Measurements from ENCODE around the gene ALPG. TPM values are rescaled to one million over a fixed set of nuclear protein-coding genes. Genes with fewer than 3 reads are reported as not detected.
"Not testable (repeated sequence)": the region's sequence is repeated elsewhere in the genome, so short reads cannot be mapped to it uniquely, and the experiment has no call there.

The ALPG gene
- total and polyA plus RNA-seq, 2 of the 13 experiments (the other 11 are each of a cell fraction or from before 2014, with no cell fraction given), result not detected

- DNase-seq (ENCODE audit: low spot score); BruUV-seq (replicated peaks): not testable (repeated sequence)
- 43% methylated on average over 7 of the region's 23 CpGs for WGBS (ENCODE audit: low lambda C conversion rate)
These were observed 40.2 kb upstream of the ALPG start for GRCh38 chr2:232366461-232366860.

GRCh38 chr2:232367016-232367415 is 39.6 kb upstream of the ALPG start:
- H3K27me3 ChIP-seq (ENCODE audit: control insufficient read depth in 1 of 2, insufficient read depth in 2 of 2, low read length in 2 of 2), result peaks cover 0 to 19% of the 10 kb centered on the region in 2 experiments; a peak in 3 of 5 replicates
- in situ Hi-C loops (cut with HindIII; ENCODE audit: extremely low pct_ligation_motif_present, low pct_unique_long_range_greater_than_20kb) (no loop called here), intact Hi-C loops (cut with micrococcal nuclease; ENCODE audit: unreplicated experiment) (no loop called here)
- no peaks in the 10 kb centered on the region for H3K9me3 ChIP-seq (ENCODE audit: low read length)
- FAIRE-seq (no peak), ATAC-seq (peak; percentile 3), DNase-seq (ENCODE audit: low spot score) (no peak)
- H3K9ac ChIP-seq (ENCODE audit: insufficient read depth, low read depth, low read length), result no peak overlapping the region
- H3K79me2 ChIP-seq (ENCODE audit: insufficient read depth, low read length), result no peaks in the 10 kb centered on the region
- ChIA-PET POLR2A (no interaction called here), CTCF (ENCODE audit: low intra/inter-chr PET ratio, low total read pairs) (no interaction called here)
- H3K4me1 ChIP-seq (ENCODE audit: insufficient read depth, low read length), result peaks cover 48% of the 10 kb centered on the region
- H3K4me2 ChIP-seq (ENCODE audit: low read depth, low read length), result peak overlapping the region; percentile 34; the same call in 1 of the 2 replicates
- WGBS (ENCODE audit: low lambda C conversion rate), result 27% methylated on average over 6 of the region's 7 CpGs
- H3K36me3 ChIP-seq (replicated peaks in 1 of 2; ENCODE audit: control insufficient read depth in 1 of 2, insufficient read depth in 2 of 2, low read length in 2 of 2), result no peaks in the 10 kb centered on the region
- peak overlapping the region in 1 of 3 experiments; percentile 22; a peak in 1 of 6 replicates for H3K4me3 ChIP-seq (replicated peaks in 1 of 3; ENCODE audit: insufficient read depth in 1 of 3, low read depth in 2 of 3, low read length in 3 of 3)
- H2AFZ ChIP-seq (ENCODE audit: low read length), result no peak overlapping the region
- H3K27ac ChIP-seq (ENCODE audit: extremely low read length, insufficient read depth, low read length), result no peak overlapping the region
- BruUV-seq (replicated peaks), result no TSS peak
- H4K20me1 ChIP-seq (ENCODE audit: insufficient read depth, low read length), result no peaks in the 10 kb centered on the region
- TF ChIP-seq CCDC6 (CRISPR knock-in tag; IDR thresholded peaks at IDR 0.05) (no peak), ZNF775 (CRISPR knock-in tag; IDR thresholded peaks at IDR 0.05; ENCODE audit: borderline replicate concordance) (no peak), ZNF496 (CRISPR knock-in tag; IDR thresholded peaks at IDR 0.05; ENCODE audit: insufficient replicate concordance) (no peak), FOXP1 (IDR thresholded peaks at IDR 0.05) (no peak), FOXP1 (CRISPR knock-in tag; IDR thresholded peaks at IDR 0.05) (0 out of 2 replicates have a peak, but pooled peaks have one; percentile 9), FOXA1 (IDR thresholded peaks at IDR 0.05) (no peak), FOXA1 (CRISPR knock-in tag; IDR thresholded peaks at IDR 0.05) (0 out of 2 replicates have a peak, but pooled peaks have one; percentile 40)
- TF ChIP-seq, protein P1, sequence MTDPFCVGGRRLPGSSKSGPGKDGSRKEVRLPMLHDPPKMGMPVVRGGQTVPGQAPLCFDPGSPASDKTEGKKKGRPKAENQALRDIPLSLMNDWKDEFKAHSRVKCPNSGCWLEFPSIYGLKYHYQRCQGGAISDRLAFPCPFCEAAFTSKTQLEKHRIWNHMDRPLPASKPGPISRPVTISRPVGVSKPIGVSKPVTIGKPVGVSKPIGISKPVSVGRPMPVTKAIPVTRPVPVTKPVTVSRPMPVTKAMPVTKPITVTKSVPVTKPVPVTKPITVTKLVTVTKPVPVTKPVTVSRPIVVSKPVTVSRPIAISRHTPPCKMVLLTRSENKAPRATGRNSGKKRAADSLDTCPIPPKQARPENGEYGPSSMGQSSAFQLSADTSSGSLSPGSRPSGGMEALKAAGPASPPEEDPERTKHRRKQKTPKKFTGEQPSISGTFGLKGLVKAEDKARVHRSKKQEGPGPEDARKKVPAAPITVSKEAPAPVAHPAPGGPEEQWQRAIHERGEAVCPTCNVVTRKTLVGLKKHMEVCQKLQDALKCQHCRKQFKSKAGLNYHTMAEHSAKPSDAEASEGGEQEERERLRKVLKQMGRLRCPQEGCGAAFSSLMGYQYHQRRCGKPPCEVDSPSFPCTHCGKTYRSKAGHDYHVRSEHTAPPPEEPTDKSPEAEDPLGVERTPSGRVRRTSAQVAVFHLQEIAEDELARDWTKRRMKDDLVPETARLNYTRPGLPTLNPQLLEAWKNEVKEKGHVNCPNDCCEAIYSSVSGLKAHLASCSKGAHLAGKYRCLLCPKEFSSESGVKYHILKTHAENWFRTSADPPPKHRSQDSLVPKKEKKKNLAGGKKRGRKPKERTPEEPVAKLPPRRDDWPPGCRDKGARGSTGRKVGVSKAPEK (CRISPR knock-in tag; IDR thresholded peaks at IDR 0.05; ENCODE audit: borderline replicate concordance), result no peak
- TF ChIP-seq, protein P2, sequence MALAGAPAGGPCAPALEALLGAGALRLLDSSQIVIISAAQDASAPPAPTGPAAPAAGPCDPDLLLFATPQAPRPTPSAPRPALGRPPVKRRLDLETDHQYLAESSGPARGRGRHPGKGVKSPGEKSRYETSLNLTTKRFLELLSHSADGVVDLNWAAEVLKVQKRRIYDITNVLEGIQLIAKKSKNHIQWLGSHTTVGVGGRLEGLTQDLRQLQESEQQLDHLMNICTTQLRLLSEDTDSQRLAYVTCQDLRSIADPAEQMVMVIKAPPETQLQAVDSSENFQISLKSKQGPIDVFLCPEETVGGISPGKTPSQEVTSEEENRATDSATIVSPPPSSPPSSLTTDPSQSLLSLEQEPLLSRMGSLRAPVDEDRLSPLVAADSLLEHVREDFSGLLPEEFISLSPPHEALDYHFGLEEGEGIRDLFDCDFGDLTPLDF (CRISPR knock-in tag; IDR thresholded peaks at IDR 0.05), result no peak

More at GRCh38 chr2:232366461-232366860, 40.2 kb upstream of the ALPG start:
- peaks cover 0 to 15% of the 10 kb centered on the region in 2 experiments; a peak in 3 of 5 replicates for H3K27me3 ChIP-seq (ENCODE audit: control insufficient read depth in 1 of 2, insufficient read depth in 2 of 2, low read length in 2 of 2)
- H3K36me3 ChIP-seq (replicated peaks in 1 of 2; ENCODE audit: control insufficient read depth in 1 of 2, insufficient read depth in 2 of 2, low read length in 2 of 2); H4K20me1 ChIP-seq (ENCODE audit: insufficient read depth, low read length); H3K27ac ChIP-seq (ENCODE audit: extremely low read length, insufficient read depth, low read length); intact Hi-C loops (cut with micrococcal nuclease; ENCODE audit: unreplicated experiment); H3K4me3 ChIP-seq (replicated peaks in 1 of 3; ENCODE audit: insufficient read depth in 1 of 3, low read depth in 2 of 3, low read length in 3 of 3); H3K4me2 ChIP-seq (ENCODE audit: low read depth, low read length); POLR2A ChIA-PET; H2AFZ ChIP-seq (ENCODE audit: low read length); FAIRE-seq; H3K9ac ChIP-seq (ENCODE audit: insufficient read depth, low read depth, low read length); ATAC-seq; in situ Hi-C loops (cut with HindIII; ENCODE audit: extremely low pct_ligation_motif_present, low pct_unique_long_range_greater_than_20kb); H3K9me3 ChIP-seq (ENCODE audit: low read length); H3K79me2 ChIP-seq (ENCODE audit: insufficient read depth, low read length): not testable (repeated sequence)
- TF ChIP-seq CTCF (CRISPR knock-in tag; IDR thresholded peaks at IDR 0.05), result peak; percentile 9; the same call in 1 of the 2 replicates
- H3K4me1 ChIP-seq (ENCODE audit: insufficient read depth, low read length), result peaks cover 48% of the 10 kb centered on the region
- CTCF ChIA-PET (ENCODE audit: low intra/inter-chr PET ratio, low total read pairs), result interaction anchor here (0.9 kb wide), 1 partner anchor 460 kb away, joined by 4 read pairs; no protein-coding TSS in a partner anchor

Measured in HepG2 (cell line).